ENCODE data around the gene RBM38.
"Not testable (repeated sequence)": the region's sequence is repeated elsewhere in the genome, so short reads cannot be mapped to it uniquely, and the experiment has no call there.

Gene RBM38

GRCh38 chr20:57419479-57419878 lies 28.3 kb downstream of the RBM38 start:
- not testable (repeated sequence) for DNase-seq

- no peak for DNase-seq
These were observed 29.5 kb downstream of the RBM38 start for GRCh38 chr20:57420571-57421252.

GRCh38 chr20:57421253-57422220 lies 30.3 kb downstream of the RBM38 start:
- no peak for DNase-seq

- DNase-seq, result no peak
These were observed 31.1 kb downstream of the RBM38 start for GRCh38 chr20:57422254-57422653.

GRCh38 chr20:57425150-57426013 lies 34.2 kb downstream of the RBM38 start:
- no peak for DNase-seq

GRCh38 chr20:57426271-57426689 lies 35.1 kb downstream of the RBM38 start:
- no peak for DNase-seq

- DNase-seq, result no peak
These were observed 35.6 kb downstream of the RBM38 start for GRCh38 chr20:57426831-57427230.

- DNase-seq, result no peak
These were observed 37.3 kb downstream of the RBM38 start for GRCh38 chr20:57428324-57429158.

- no peak for DNase-seq
These were observed 37.9 kb downstream of the RBM38 start for GRCh38 chr20:57429159-57429496.

- no peak for DNase-seq
These were observed 38.5 kb downstream of the RBM38 start for GRCh38 chr20:57429580-57430200.

- DNase-seq, result not testable (repeated sequence)
These were observed 39.0 kb downstream of the RBM38 start for GRCh38 chr20:57430201-57430596.

GRCh38 chr20:57431539-57431835 lies 40.3 kb downstream of the RBM38 start:
- no peak for DNase-seq

- no peak for DNase-seq
These were observed 41.3 kb downstream of the RBM38 start for GRCh38 chr20:57432480-57432861.

- DNase-seq, result peak; percentile 78
These were observed 41.8 kb downstream of the RBM38 start for GRCh38 chr20:57432862-57433491.

GRCh38 chr20:57433657-57434389 lies 42.6 kb downstream of the RBM38 start:
- DNase-seq, result no peak

GRCh38 chr20:57434390-57434700 lies 43.1 kb downstream of the RBM38 start:
- no peak for DNase-seq

- DNase-seq, result no peak
These were observed 43.9 kb downstream of the RBM38 start for GRCh38 chr20:57435105-57435497.

GRCh38 chr20:57435498-57436222 lies 44.5 kb downstream of the RBM38 start:
- DNase-seq, result peak; percentile 25

GRCh38 chr20:57436223-57436545 lies 45.0 kb downstream of the RBM38 start:
- DNase-seq, result no peak

- DNase-seq, result no peak
These were observed 46.1 kb downstream of the RBM38 start for GRCh38 chr20:57437267-57437666.
